Fibroblast of the aortic adventitia (primary cell): ENCODE results near the gene TREML1. TPM values are rescaled to one million over a fixed set of nuclear protein-coding genes. Genes with fewer than 3 reads are reported as not detected.
"Not testable (repeated sequence)": the region's sequence is repeated elsewhere in the genome, so short reads cannot be mapped to it uniquely, and the experiment has no call there.

Source experiments
- DNase-seq: peaks from one replicate; pipeline ENCODE4 v3.0.0-alpha.2; 2010; ENCODE audit warnings: low read depth
- H3K4me3 ChIP-seq: 2 replicates; pipeline ENCODE4 v1.5.1; 2011; ENCODE audit warnings: low read depth, mild to moderate bottlenecking, control low read depth, low read length, moderate library complexity
- total RNA-seq: library from RNA; depleted of rRNA; stranded (reverse); fragments of >200 nt; gene quantifications from 2 replicates; pipeline ENCODE4 v1.2.3, GENCODE V29; 2012; ENCODE audit warnings: low replicate concordance
- TF ChIP-seq, protein P1 (sequence below): IDR thresholded peaks from 2 replicates; pipeline ENCODE4 v1.5.1; 2011; ENCODE audit warnings: mild to moderate bottlenecking, low read length, control low read depth, inconsistent platforms; ENCODE audit not compliant: insufficient read depth

Gene TREML1
- total RNA-seq, 1 donor = not detected

DNA sequence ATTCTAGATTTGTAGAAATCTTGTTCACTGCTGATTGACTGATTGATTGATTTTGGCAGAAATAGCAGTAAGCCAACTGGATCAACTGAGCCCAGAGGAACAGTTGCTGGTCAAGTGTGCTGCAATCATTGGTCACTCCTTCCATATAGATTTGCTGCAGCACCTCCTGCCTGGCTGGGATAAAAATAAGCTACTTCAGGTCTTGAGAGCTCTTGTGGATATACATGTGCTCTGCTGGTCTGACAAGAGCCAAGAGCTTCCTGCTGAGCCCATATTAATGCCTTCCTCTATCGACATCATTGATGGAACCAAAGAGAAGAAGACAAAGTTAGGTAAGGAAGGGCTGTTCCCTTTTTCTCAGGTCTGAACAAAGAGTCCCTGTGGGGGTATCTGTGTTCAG is 31.2 kb downstream of the TREML1 start:
- no peak overlapping the region for H3K4me3 ChIP-seq
- no peak for DNase-seq
- TF ChIP-seq, protein P1, sequence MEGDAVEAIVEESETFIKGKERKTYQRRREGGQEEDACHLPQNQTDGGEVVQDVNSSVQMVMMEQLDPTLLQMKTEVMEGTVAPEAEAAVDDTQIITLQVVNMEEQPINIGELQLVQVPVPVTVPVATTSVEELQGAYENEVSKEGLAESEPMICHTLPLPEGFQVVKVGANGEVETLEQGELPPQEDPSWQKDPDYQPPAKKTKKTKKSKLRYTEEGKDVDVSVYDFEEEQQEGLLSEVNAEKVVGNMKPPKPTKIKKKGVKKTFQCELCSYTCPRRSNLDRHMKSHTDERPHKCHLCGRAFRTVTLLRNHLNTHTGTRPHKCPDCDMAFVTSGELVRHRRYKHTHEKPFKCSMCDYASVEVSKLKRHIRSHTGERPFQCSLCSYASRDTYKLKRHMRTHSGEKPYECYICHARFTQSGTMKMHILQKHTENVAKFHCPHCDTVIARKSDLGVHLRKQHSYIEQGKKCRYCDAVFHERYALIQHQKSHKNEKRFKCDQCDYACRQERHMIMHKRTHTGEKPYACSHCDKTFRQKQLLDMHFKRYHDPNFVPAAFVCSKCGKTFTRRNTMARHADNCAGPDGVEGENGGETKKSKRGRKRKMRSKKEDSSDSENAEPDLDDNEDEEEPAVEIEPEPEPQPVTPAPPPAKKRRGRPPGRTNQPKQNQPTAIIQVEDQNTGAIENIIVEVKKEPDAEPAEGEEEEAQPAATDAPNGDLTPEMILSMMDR = no peak

DNA sequence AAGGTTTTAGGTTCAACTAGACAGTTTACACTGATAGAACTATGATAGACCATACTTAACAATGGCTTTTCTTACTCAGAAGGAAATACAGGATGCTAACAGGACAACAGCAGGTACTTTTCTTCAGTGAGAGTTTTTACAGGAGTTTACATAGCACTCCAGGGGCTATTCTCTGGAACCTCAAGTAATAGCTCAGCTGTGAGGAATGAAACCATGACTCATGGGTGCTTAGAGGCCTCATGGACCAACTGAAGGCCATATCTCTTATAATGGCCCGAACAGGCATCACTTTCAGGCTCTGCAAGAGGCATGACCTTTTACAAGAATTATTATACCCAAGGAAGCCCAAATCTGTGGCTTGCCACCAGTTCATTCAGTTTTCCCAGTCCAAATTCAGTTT is 31.8 kb downstream of the TREML1 start:
- DNase-seq = peak; percentile 4
- TF ChIP-seq, protein P1 = no peak
- no peak overlapping the region for H3K4me3 ChIP-seq

GRCh38 chr6:41120058-41120457 is 34.1 kb downstream of the TREML1 start:
- DNase-seq = no peak
- no peak overlapping the region for H3K4me3 ChIP-seq
- TF ChIP-seq, protein P1 = no peak

- no peak overlapping the region for H3K4me3 ChIP-seq
- DNase-seq = no peak
- TF ChIP-seq, protein P1 = no peak
Measured at GRCh38 chr6:41119508-41119907, 34.6 kb downstream of the TREML1 start.

DNA sequence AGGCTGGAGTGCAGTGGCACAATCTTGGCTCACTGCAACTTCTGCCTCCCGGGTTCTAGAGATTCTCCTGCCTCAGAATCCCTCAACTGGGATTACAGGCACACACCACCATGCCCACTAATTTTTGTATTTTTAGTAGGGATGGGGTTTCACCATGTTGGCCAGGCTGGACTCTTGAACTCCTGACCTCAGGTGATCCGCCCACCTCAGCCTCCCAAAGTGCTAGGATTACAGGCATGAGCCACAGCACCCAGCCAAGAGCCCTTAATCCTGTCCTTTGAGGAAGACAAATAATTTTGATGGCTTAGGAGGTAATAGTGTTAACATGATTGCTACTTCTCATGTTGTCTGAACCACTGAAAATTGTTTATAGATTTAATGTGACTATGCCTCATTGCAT is 39.1 kb downstream of the TREML1 start:
- DNase-seq, H3K4me3 ChIP-seq: not testable (repeated sequence)

DNA sequence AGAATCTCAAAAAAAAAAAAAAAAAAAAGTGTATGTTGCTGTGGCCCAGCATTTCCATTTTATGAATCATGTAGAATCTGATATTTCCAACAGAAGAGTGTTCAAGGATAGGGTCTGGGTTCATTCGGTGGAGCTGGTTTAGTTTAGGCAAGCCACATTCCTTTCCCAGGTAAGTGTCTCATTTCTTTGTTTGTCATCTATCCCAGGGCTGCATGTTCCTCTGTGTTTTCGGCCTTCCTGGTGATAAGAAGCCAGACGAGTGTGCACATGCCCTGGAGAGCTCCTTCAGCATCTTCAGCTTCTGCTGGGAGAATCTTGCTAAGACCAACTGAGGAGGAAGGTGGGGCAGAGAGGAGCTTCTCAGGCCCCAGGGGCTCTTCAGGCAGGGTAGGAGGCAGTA is 43.1 kb downstream of the TREML1 start:
- H3K4me3 ChIP-seq = no peak overlapping the region
- no peak for DNase-seq
- TF ChIP-seq, protein P1 = no peak

DNA sequence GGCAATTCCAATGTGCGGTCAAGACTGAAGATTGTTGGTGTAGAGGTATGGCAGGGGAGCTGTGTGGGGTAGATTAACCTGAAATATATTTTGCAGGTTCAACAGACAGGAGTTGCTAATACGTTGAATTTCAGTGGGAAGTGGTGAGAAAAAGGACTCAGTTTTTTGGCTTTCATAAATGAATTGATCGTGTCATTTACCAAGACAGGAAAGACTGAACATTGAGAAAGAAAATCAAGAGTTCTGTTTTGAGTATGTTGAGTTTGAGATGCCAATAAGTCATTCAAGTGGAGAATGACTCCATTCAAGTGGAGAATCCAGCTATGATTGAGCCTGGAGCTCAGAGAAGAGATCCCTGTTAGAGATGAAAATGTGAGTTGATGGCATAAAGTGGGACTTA is 50.3 kb downstream of the TREML1 start:
- TF ChIP-seq, protein P1 = no peak
- no peak overlapping the region for H3K4me3 ChIP-seq
- DNase-seq = no peak
